Right lobe of liver (tissue), 4 donors: ENCODE measurements around the gene DNAJC24.

Source experiments
- CTCF ChIP-seq, 4 donors: fragments of 200-600 bp in 3 of 4; fragments of 450-650 bp in 1 of 4; IDR thresholded peaks; one replicate each; pipeline versions ENCODE4 v1.5.1 to v1.8.0; 2016 to 2022; ENCODE audit warnings: antibody characterized with exemption in 4 of 4, mild to moderate bottlenecking in 2 of 4
- POLR2A ChIP-seq: fragments of 450-650 bp; IDR thresholded peaks from one replicate; pipeline ENCODE4 v1.6.1; 2017; ENCODE audit warnings: antibody characterized with exemption, mild to moderate bottlenecking
- donor health status: DM: no; HTN: no; CAD: no.
- donor health status: DM: no; HTN: no; CAD: no.
- donor health status: DM: no; HTN: yes; CAD: no.

GRCh38 chr11:31445621-31446020 is 76.0 kb downstream of the DNAJC24 start:
- TF ChIP-seq CTCF (IDR thresholded peaks at IDR 0.05) (no peak), POLR2A (no peak)
